GM18873 (cell line): Measurements from ENCODE around the gene SPRR2B.
"Not testable (repeated sequence)": the region's sequence is repeated elsewhere in the genome, so short reads cannot be mapped to it uniquely, and the experiment has no call there.

Experiments used
- ATAC-seq: cut with Tn5 transposase; IDR thresholded peaks from one replicate; pipeline ENCODE4 v1.9.1; 2021; ENCODE audit warnings: mild to moderate bottlenecking, moderate library complexity, moderate number of reproducible peaks; ENCODE audit not compliant: unreplicated experiment, low FRiP score

SPRR2B gene

DNA sequence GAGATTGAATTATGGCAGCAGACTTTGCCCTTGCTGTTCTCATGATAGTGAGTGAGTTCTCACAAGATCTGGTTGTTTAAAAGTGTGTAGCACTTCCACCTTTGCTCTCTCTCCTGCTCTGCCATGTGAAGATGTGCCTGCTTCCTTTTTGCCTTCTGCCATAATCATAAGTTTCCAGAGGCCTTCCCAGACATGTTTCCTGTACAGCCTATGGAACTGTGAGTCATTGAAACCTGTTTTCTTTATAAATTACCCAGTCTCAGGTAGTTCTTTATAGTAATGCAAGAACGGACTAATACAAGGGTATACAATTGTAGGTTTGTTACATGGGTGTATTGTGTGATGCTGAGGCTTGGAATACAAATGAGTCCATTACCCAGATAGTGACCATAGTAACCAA, 36.2 kb downstream of the SPRR2B start:
- no peak for ATAC-seq

DNA sequence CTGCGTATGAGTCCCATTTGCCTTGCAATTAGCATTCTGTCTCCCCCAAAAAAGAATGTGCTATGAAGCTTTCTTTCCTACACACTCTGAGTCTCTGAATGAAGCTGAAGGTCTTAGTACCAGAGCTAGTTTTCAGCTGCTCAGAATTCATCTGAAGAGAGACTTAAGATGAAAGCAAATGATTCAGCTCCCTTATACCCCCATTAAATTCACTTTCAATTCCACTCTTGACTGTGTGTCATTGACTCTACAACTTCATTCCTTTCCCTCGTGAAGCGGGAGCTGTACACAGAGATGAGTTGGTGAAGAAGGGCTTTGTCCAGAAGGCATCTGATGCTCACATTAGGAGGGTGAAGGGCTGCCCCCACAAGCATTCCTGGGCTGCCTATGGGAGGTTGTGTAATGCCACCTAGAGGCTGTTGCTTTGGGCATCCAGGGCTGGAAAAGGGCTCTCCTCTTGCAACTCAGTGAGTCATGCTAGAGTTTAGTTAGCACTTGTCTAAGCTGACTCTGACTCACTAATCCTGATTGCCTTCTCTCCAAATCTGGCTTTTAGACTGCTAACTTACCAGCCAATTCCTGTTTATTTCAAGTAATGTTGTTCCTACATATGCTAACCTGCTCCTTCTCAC, 38.6 kb downstream of the SPRR2B start:
- ATAC-seq = no peak

DNA sequence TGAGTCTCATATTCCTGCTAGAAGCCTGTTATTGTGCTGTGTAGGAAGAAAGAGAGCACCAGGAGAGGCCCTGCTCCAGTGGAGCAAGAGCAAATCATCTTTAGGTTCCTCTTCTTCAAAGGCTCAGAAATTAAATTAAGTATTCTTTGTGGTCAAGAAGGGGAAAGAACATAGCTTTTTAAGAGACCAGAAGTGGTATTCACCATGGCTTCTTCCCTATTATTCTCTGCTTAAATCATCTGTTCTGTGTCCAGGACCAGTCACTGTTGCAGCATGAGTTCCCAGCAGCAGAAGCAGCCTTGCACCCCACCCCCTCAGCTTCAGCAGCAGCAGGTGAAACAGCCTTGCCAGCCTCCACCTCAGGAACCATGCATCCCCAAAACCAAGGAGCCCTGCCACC, 39.3 kb downstream of the SPRR2B start:
- no peak for ATAC-seq

DNA sequence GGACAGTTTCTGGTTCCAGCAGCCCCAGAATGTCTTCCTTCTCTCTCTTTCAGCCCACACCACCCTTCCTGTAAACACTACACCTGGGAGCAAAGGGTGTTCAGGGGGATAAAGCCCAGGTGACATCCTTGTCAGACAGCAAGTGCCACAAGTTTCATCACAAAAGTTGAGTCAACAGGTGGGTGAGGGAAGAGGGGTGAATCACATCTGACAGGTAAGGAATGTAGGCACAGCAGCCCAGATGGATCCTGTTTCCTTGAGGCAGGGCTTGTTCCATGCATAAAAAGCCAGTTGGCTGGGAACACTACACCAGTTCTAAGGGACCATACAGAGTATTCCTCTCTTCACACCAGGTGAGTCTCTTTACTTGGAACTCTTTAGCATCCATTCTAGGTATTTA, 40.5 kb downstream of the SPRR2B start, which contains the start of gene SPRR1B:
TSS of gene SPRR1B (plus strand) at position 309 of the 400 bp plus-strand sequence. CDS start 1,143 bp downstream, outside the sequence.
- ATAC-seq = no peak

DNA sequence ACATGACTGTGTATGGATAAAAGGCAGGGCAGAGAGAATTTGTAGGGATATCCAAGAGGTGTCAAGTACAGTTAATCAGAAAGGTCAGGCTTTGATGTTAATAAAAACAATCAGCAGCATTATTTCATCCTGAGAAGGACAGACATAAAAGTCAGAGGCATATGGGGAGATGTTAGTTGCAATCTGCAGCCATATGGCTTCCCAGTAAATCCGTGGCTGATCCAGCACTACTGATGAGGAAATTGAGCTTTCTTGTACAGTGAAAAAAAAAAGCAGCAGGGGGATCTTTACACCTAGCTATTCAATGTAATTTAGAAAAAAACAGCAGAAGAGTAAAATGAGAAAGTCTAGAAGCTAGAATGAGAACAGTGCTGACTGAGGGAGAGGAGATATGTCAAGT, 42.6 kb downstream of the SPRR2B start:
- ATAC-seq = no peak

DNA sequence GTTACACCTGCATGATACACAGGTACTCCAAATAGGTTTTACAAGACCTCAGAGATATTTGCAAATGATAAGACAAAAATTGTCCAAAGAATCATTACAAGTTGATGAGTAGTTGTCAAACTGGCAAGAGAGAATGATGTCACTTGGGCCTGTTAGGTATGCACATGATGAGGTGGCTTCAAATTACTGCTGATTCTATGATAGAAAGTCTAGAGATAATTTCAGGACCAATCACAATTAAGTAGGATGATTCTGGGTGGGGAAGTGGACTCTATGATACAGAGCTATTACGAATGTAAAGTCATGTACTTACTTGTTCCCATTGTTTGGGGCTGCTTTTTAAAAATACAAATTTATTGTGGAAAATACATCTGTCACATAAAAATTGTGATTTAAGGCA, 45.6 kb downstream of the SPRR2B start:
- ATAC-seq = no peak

DNA sequence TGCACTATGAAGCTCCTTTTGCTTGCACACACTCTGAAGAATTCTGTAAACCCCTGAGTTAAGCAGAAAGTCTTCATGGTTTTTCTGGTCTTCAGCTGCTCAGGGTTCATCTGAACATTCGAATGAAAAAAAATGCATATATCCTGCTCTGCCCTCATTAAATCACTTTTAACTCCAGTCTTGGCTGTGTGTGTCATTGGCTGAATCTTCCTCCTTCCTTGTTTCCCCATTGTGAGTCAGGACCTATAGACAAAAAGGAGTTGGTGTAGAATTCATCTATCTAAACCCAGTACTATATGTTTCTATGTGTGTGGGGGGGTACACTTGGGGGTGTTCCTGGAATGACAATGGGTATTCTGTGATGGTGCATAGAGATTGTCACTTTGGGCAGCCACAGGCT, 47.0 kb downstream of the SPRR2B start:
- no peak for ATAC-seq

DNA sequence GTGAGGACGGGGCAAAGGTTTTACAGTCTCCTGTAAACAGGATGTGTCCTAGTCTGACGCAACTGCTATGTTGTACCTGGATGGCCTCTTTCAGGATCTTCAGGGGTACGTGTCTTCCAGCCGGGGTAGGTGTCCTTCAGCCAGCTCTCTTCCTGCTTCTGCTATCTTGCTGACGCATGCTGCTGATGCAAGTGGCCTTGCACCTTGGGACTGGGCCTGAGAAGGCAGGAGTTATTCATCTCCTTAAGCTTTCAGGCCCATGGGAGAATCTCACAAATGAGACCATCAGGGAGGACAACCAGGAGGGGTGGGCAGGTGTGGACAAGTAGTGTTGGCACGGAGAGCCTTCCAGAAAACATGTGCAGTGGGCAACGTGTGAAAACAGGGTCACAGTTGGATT, 48.3 kb downstream of the SPRR2B start:
- no peak for ATAC-seq

DNA sequence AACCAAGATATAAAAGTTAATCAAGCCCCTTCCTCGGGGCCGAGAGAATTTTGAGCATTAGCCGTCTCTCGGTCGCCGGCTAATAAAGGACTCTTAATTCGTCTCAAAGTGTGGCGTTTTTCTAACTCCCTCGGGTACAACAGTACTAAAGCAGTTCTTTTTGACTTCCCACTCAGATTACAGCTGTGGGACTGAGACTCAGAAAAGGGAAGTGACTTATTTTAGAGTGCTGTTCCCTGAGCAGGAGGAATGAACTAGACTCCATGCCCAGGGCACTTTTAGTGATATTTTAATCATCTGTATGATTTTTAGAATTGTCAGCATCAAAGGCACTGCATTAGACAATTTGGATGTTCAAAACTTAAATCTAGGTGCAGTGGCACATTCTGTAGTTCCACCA, 49.1 kb downstream of the SPRR2B start:
- ATAC-seq = not testable (repeated sequence)

DNA sequence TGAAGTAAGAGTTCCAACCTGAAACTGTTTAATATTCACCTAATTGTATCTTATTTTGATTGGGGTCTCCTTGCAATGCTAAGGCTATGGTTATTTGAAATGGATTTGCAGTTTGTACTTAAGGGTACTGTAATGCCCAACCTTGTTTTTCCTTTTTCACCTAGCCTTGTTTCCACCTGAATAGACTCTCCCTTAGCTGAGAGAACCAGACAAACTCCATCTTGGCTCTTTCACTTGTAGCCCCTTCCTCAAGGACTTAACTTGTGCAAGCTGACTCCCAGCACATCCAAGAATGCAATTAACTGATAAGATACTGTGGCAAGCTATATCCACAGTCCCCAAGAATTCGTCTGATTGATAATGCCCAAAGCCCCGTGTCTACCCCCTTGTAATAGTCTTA, 49.6 kb downstream of the SPRR2B start:
- not testable (repeated sequence) for ATAC-seq
